Measurements from ENCODE around the gene MPZL2.

MPZL2 gene

DNA sequence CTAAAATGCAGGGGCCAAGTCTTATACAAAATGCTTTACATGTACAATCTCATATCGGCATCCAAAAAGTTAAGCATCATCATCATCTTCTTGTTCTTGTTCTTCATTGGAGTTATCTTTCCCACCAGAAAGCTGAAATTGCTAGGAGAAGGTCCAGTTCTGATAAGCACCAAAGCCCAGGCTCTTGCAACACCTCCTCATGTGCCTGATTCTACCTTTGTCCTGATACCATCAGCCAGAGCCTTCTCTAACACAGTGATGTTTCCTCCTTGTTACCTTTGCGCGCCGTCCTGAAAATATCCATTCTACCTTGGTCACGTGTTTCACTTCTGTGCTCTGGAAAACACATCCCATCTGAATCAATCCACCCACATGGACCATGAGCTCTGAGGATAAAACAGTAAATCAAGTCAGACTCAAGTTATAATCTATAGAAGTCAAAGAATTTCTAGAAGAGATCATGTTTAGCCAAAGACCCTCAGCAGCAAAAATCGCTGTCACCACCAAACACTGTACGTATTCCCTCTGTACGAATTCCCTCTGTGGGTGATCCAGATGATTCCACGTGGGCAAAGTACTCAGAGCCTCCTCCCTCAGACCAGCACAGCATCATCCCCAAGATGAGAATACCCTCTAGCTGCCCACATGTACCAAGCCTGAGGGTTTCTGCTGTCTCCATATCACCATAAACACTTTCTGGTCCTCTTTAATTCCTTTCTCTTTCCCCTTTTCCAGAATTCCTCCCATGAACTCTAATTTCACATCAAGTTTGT is 58.3 kb downstream of the MPZL2 start:
- WGBS, 2 experiments: 88 to 94% methylated on average over 9 of the region's 9 CpGs
- Histone ChIP-seq H3K4me1 (ENCODE audit: control insufficient read depth, insufficient read depth, low read length) (peaks cover 7% of the 10 kb centered on the region), H3K27ac (ENCODE audit: insufficient read depth, low read depth, low read length, poor library complexity, severe bottlenecking) (no peak overlapping the region), H3K4me3 (ENCODE audit: insufficient read depth, low read depth, low read length) (no peak overlapping the region), H3K36me3 (ENCODE audit: control insufficient read depth, insufficient read depth, low read length) (no peaks in the 10 kb centered on the region), H3K27me3 (ENCODE audit: control insufficient read depth, insufficient read depth, low read length, poor library complexity, severe bottlenecking) (no peaks in the 10 kb centered on the region), H3K9me3 (ENCODE audit: control insufficient read depth, low read length) (no peaks in the 10 kb centered on the region)
